Ascending aorta (tissue), 2 donors: ENCODE results near the gene SYF2. TPM values are rescaled to one million over a fixed set of nuclear protein-coding genes. Genes with fewer than 3 reads are reported as not detected.

Experiments used
- DNase-seq, 2 donors: peaks; one replicate each; pipeline ENCODE4 v3.0.0-alpha.2; 2019; ENCODE audit warnings: low spot score in 2 of 2
- H3K27ac ChIP-seq, 2 donors: fragments of 200-600 bp; sonication (generic); one replicate each; pipeline ENCODE4 v1.5.1; 2016 to 2017; ENCODE audit warnings: mild to moderate bottlenecking in 1 of 2
- H3K27me3 ChIP-seq: fragments of 200-600 bp; sonication (generic); one replicate; pipeline ENCODE4 v1.5.1; 2017
- H3K36me3 ChIP-seq, 2 donors: fragments of 200-600 bp; sonication (generic); one replicate each; pipeline ENCODE4 v1.5.1; 2016
- H3K4me1 ChIP-seq, 2 donors: fragments of 200-600 bp; sonication (generic); one replicate each; pipeline ENCODE4 v1.5.1; 2016 to 2017; ENCODE audit warnings: mild to moderate bottlenecking in 1 of 2
- H3K4me3 ChIP-seq, 2 donors: fragments of 200-600 bp; sonication (generic); one replicate each; pipeline ENCODE4 v1.5.1; 2016 to 2017; ENCODE audit warnings: mild to moderate bottlenecking in 1 of 2
- H3K9me3 ChIP-seq, 2 donors: fragments of 200-600 bp; sonication (generic); one replicate each; pipeline ENCODE4 v1.5.1; 2016
- intact Hi-C: fragments of 100-400 bp; cut with DNase I; formaldehyde crosslinking; loops from one replicate; pipeline ENCODE4 v1.15.1; 2023
- total RNA-seq: library from RNA; depleted of rRNA; stranded (reverse); fragments of >200 nt; gene quantifications from one replicate; pipeline ENCODE4 v1.1.0, GENCODE V29; 2016
- TF ChIP-seq, protein P1 (sequence below), 3 experiments: fragments of 200-600 bp in 2 of 3; fragments of 450-650 bp in 1 of 3; sonication (generic) in 2 of 3; IDR thresholded peaks; one replicate each; pipeline ENCODE4 v1.5.1; 2016 to 2019; ENCODE audit warnings: antibody characterized with exemption in 3 of 3, mild to moderate bottlenecking in 1 of 3, moderate library complexity in 1 of 3

The SYF2 gene
- total RNA-seq, 1 donor from 2014 or later = 14.3 TPM

- TF ChIP-seq, protein P1, sequence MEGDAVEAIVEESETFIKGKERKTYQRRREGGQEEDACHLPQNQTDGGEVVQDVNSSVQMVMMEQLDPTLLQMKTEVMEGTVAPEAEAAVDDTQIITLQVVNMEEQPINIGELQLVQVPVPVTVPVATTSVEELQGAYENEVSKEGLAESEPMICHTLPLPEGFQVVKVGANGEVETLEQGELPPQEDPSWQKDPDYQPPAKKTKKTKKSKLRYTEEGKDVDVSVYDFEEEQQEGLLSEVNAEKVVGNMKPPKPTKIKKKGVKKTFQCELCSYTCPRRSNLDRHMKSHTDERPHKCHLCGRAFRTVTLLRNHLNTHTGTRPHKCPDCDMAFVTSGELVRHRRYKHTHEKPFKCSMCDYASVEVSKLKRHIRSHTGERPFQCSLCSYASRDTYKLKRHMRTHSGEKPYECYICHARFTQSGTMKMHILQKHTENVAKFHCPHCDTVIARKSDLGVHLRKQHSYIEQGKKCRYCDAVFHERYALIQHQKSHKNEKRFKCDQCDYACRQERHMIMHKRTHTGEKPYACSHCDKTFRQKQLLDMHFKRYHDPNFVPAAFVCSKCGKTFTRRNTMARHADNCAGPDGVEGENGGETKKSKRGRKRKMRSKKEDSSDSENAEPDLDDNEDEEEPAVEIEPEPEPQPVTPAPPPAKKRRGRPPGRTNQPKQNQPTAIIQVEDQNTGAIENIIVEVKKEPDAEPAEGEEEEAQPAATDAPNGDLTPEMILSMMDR (IDR thresholded peaks at IDR 0.05) = no peak
- Histone ChIP-seq H3K27me3 (no peaks in the 10 kb centered on the region), H3K36me3 (no peaks in the 10 kb centered on the region), H3K4me1 (peaks cover 5% of the 10 kb centered on the region in 2 donors), H3K4me3 (no peak overlapping the region), H3K9me3 (no peaks in the 10 kb centered on the region), H3K27ac (no peak overlapping the region)
- intact Hi-C loops = no loop called here
- DNase-seq = no peak
Measured at GRCh38 chr1:25201006-25201405, 31.3 kb downstream of the SYF2 start.

DNA sequence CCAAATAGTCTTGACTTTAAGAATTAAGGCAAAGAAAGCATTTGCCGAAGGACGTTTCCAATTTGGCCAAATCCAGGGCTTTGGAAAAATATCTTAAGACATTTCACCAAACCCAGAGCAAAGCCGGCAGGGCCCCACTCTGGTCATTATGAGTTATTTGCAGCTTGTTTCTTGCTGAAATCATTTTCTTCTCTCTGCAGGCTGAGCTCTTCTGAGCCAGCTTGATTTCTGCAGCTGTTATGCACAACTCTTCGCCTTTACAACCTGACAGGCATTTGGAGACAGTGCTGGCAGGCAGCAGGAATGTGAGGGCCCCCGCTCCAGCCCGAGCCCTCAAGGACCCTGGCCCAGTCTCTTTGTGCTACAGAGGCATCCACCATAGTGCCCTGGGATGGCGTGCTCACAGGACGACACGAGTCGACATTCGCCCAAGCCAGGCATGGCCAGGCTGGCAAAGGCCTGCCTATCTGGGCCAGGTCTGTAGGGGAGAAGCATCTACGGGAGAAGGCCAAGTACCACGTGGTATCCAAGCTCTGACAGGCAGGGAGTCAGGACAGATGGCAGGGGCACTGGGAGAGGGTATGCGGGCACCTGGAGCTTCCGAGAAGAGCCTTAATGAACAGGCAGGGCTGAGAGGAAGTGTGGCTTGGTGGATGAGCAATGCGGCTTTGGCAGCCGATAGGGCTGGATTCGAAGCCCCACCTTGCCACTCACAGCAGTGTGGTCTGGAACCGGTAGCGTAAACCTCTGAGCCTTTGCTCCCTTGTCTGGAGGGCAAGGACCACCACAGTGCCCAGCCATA lies 32.3 kb downstream of the SYF2 start:
- no peak overlapping the region for H3K4me3 ChIP-seq
- no peak overlapping the region for H3K27ac ChIP-seq
- intact Hi-C loops = loop anchor here (10.0 kb wide), 1 partner anchor 275 kb away; no protein-coding TSS in a partner anchor
- H3K27me3 ChIP-seq = no peaks in the 10 kb centered on the region
- no peak for DNase-seq
- H3K9me3 ChIP-seq = no peaks in the 10 kb centered on the region
- H3K36me3 ChIP-seq = no peaks in the 10 kb centered on the region
- TF ChIP-seq, protein P1 (IDR thresholded peaks at IDR 0.05) = no peak
- H3K4me1 ChIP-seq = peaks cover 5% of the 10 kb centered on the region in 2 donors

- H3K27ac ChIP-seq = peak overlapping the region; percentile 65 to 66
- H3K4me3 ChIP-seq = peak overlapping the region in 1 of 2 donors; percentile 57
- H3K36me3 ChIP-seq = no peaks in the 10 kb centered on the region
- H3K27me3 ChIP-seq = no peaks in the 10 kb centered on the region
- TF ChIP-seq, protein P1 (IDR thresholded peaks at IDR 0.05) = peak in 2 of 3 experiments; percentile 20 to 33
- peaks cover 5% of the 10 kb centered on the region in 2 donors for H3K4me1 ChIP-seq
- DNase-seq = peak in 1 of 2 donors; percentile 72
- H3K9me3 ChIP-seq = no peaks in the 10 kb centered on the region
- intact Hi-C loops = loop anchor here (10.0 kb wide), 1 partner anchor 274 kb away; no protein-coding TSS in a partner anchor
Measured at GRCh38 chr1:25198663-25199252, 33.5 kb downstream of the SYF2 start.

DNA sequence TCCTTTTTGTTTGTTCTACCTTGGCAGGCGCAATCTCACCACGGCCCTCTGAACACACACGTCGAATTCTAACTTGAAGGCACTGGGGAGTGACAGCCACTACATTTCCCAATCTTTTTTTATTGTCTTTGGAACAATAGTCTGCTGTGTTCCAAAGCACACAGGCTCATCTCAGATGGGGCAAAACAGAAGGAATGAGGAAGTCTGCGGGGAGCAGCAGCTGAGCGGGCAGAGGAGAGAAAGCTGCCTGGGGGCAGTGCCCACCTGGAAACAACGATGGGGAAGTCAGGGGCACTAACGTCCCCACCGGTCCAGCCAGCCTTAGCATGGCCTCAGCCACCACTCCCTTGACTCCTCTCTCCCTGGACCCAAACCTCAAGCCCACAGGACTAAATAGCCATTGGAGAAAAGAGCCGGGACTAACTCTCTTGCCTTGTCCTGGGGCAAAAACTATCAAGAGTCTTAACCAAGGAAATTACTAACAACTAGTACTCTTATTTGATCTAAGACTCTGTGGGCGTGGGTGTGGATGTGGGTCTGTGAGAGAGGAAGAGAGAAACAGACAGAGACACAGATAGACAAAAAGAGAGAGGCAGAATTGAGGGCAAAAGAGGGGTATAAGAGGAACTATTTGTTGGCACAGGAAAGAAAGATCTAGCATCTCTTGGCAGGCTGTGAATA lies 34.2 kb downstream of the SYF2 start:
- H3K27me3 ChIP-seq = no peaks in the 10 kb centered on the region
- peak overlapping the region; percentile 65 to 66 for H3K27ac ChIP-seq
- H3K36me3 ChIP-seq = no peaks in the 10 kb centered on the region
- H3K9me3 ChIP-seq = no peaks in the 10 kb centered on the region
- intact Hi-C loops = loop anchor here (10.0 kb wide), 1 partner anchor 273 kb away; no protein-coding TSS in a partner anchor
- no peak for DNase-seq
- peak overlapping the region in 1 of 2 donors; percentile 57 for H3K4me3 ChIP-seq
- TF ChIP-seq, protein P1 (IDR thresholded peaks at IDR 0.05) = no peak
- peaks cover 5% of the 10 kb centered on the region in 2 donors for H3K4me1 ChIP-seq

DNA sequence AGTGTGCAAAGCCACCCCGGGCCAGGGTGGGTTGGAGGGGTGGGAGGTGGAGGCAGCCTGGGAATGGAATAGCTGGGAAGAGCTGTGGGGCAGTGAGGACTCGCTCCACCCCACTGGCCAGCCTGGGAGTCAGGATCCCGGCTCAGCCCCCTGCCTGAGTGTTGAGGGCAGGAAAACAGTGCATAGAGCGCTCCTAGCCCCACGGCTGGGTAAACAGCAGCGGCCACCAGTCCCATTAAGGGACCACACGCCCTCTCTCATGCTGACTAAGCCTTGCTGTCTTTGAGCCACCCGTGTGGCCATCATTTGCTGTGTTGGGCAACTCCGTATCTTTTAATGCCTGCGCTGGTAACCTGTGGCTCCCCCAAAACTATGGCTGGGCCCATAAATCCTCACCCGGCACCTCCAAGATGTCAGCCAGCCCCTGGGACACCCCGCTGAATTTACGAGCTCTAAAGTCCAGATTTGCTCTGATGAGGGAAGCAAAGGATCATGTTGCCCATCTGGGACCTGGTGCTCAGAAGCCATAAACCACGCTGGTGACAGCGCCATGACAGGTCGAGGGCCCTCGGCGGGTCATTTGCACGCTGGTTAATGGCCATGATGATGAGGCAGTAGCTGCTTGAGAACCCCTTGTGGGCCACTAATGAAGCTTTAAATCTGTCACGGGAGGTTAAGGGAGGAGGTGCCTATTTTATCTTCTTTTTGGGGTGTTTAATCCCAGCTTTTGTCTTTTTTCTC lies 34.9 kb downstream of the SYF2 start:
- intact Hi-C loops = loop anchor here (10.0 kb wide), 1 partner anchor 273 kb away; no protein-coding TSS in a partner anchor
- no peak overlapping the region for H3K4me3 ChIP-seq
- TF ChIP-seq, protein P1 (IDR thresholded peaks at IDR 0.05) = no peak

More for the DNA sequence above, 34.9 kb downstream of the SYF2 start:
- Histone ChIP-seq H3K36me3 (no peaks in the 10 kb centered on the region), H3K9me3 (no peaks in the 10 kb centered on the region), H3K27me3 (no peaks in the 10 kb centered on the region), H3K4me1 (peaks cover 5% of the 10 kb centered on the region in 2 donors), H3K27ac (no peak overlapping the region)
- no peak for DNase-seq
